ENCODE data around the gene CORO1C.

The CORO1C gene

GRCh38 chr12:108614041-108614440, 117.3 kb downstream of the CORO1C start:
- no peak for DNase-seq (ENCODE audit: low read depth)

DNA sequence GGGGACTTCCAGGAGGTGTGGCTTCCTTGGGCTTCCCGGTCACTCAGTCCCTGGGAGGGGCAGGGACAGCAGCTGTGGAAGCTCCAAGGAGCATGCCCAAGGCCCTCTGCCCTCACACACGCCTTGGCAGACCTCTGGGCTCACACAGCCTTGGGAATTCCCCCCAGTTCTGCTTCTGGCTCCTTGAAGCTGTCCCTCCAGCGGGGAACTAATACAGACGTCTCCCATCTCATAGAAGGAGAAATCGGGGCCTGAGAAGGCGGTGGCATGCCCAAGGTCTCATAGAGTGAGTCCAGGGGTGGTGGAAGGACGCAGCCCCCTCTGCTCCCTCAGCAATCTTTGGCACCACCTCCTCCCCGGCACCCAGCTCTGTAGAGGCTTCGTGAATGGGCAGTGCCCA, 117.8 kb downstream of the CORO1C start:
- DNase-seq (ENCODE audit: low read depth): no peak

- DNase-seq (ENCODE audit: low read depth): no peak
These were observed 118.5 kb downstream of the CORO1C start for GRCh38 chr12:108612788-108613282.

DNA sequence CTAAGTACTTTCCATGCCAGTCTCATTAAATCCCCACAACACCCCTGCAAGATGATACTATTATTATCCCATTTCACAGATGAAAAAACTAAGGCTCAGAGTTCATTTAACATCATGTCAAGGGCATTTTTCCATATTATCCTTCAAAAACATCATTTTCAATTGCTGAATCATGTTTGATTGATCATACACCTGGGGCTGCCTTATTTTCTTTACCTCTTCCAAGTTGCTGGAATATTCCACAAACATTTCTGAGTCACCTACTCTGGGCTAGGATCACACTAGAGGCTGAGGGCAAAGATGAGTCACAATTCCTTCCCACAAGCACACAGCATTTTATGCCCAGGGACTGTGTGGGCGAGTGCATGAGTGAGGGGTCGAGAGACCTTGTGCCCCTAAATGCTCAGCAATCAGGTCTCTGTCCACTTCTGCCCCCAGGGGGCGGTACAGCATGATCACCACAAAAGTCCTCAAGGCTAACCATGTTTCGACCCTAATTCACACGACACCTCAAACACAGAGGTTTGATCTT, 119.4 kb downstream of the CORO1C start:
- DNase-seq (ENCODE audit: low read depth): peak; percentile 69

GRCh38 chr12:108610856-108611605, 120.3 kb downstream of the CORO1C start:
- DNase-seq (ENCODE audit: low read depth): no peak

DNA sequence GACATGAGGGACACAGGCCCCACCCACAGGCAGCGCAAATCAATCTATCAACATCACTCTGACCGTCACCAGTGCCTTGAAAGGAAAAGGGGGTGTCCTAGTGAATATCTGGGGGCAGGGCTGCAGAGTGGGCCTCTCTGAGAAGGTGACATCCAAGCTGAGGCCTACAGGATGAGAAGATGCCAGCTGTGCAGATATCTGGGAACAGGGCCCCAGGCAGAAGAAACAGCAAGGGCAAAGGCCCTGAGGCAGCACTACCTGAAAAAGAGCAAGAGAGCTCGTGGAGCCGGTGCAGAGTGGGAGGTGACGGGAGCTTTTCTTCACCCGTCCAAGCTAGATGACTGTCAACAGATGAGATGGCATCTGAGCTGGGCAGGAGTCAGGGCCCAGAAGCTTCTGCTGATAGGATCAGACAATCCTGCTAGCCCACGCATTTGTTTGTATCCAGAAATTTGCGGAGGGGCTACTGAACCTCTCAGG, 120.9 kb downstream of the CORO1C start:
- DNase-seq (ENCODE audit: low read depth): no peak

GRCh38 chr12:108609537-108610335, 121.6 kb downstream of the CORO1C start:
- DNase-seq (ENCODE audit: low read depth): no peak

DNA sequence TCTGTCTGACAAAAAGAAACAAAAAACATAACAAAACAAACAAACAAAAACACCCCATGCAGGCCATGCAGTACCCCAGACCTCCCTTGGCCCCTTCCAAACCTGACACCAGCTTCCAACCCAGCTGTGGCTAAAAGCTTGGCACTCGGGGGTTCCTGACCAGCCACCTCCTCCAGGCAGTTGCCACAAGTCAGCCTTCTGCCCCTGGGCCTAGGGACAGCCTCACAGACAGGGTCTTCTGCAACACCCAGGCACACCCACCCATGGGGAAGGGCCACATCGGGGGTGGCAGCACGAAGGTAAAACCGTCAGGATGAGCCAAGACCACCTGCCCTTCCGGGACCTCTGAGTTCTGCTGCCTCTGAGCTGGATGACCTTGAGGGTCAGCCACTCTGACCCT, 122.7 kb downstream of the CORO1C start:
- no peak for DNase-seq (ENCODE audit: low read depth)

DNA sequence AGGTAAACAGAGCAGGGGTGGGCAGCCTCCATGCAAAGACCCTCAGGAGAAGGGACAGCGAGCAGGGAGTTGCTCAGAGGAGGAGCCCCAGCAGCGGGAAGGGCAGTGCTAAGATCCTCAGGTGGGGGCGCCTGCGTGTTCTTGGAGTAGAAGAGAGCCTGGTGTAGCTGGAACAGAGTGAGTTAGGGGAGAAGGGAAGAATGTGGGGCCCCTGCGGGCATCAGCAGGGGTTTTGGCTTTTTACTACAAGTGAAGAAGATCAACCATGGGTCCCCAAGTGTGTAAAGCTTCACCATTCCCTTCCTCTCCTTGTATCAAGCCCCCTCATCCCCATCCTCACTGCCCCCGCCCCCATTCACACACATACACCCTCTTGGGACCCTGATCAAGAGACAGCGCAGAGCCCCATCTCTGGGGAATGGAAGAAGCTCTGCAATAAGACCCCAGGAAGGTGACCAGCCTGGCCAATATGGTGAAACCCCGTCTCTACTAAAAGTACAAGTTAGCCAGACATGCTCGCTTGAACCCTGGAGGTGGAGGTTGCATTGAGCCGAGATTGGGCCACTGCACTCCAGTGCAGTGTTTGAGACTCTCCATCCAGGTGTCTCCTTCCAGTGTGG, 123.2 kb downstream of the CORO1C start:
- no peak for DNase-seq (ENCODE audit: low read depth)

- DNase-seq (ENCODE audit: low read depth): no peak
These were observed 124.8 kb downstream of the CORO1C start for GRCh38 chr12:108606492-108606891.

DNA sequence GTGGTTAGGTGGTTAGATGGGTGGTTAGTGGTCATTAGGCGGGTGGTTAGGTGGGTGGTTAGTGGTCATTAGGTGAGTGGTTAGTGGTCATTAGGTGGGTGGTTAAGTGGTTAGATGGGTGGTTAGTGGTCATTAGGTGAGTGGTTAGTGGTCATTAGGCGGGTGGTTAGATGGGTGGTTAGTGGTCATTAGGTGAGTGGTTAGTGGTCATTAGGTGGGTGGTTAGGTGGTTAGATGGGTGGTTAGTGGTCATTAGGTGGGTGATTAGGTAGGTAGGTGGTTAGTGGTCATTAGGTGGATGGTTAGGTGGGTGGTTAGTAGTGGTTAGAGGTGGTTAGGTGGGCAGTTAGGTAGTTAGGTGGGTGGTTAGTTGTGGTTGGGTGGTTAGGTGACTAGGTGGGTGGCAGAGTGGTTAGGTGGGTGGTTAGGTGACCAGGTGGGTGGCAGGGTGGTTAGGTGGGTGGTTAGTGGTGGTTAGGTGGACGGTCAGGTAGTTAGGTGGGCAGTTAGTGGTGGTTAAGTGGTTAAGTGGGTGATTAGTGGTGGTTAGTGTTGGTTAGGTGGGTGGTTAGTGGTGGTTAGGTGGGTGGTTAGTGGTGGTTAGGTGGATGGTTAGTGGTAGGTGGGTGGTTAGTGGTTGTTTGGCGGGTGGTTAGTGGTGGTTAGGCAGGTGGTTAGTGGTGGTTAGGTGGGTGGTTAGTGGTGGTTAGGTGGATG, 125.5 kb downstream of the CORO1C start:
- DNase-seq (ENCODE audit: low read depth): no peak

GRCh38 chr12:108605000-108605689, 126.2 kb downstream of the CORO1C start:
- DNase-seq (ENCODE audit: low read depth): no peak

DNA sequence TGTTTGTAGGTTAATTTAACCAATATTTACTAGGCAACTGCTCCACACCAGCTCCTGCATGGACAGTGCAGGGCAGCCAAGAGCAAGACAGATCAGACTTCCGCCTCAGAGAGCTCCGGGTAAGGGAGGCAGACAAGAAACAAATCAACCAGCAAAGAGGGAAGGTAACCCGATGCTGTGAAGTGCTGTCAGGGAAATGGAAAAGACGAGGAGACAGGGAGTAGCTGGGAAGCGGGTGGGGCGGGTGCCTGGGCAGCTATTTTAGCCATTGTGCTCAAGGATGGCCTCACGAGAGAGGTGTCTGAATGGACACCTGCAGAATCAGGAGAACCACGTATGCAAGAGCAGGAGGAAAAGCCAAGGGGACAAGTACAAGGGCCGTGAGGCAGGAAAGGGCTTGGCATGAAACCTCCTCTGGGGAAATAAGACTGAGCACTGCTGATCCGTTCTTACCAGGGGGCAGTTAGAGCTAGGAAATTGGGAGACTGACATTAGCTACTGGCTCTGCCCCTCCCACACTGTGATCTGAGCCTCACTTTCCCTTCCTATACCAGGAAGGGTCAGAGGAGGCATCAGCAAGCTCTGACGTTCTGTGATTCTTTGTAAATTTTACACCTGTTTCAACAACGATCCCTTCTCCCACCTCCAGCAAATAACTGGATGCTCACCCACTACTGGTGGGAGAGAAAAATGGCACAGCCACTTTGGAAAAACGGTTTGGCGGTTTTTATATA, 126.9 kb downstream of the CORO1C start:
- no peak for DNase-seq (ENCODE audit: low read depth)

GRCh38 chr12:108603743-108604142, 127.6 kb downstream of the CORO1C start:
- DNase-seq (ENCODE audit: low read depth): no peak

DNA sequence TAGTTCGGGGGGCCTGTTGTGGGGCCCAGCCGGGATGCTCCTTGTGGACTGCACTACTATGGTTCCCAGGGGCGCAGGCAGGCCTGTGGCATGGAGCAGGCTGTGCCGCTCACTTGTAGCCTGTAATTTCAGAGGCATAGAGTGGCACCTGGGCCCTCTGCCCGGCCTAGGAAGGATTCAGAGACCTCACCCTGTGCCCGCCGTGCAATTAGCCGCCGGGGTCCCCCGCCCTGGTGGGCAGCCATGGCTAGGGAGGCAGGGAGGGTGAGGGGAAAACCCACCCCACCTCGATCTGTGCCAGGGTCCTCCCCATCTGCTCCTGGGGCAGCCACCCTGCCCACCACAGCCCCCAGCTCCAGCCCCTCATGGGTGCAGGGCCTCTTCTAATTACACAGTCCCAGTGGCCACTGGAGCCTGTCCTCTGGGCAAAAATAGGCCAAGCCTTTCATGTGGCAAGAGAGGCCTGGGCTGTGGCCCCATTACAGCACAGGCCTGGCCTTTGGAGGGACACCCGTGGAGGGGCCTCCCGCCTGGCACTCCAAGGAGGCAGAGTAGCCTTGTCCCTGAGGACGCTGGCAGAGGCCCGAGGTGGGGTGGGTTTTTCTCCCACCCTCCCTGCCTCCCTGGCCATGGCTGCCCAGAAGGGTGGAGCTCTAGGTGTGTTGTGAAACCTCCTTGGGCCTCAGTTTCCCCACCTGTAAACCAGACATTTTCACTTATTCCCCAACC, 128.2 kb downstream of the CORO1C start:
- DNase-seq (ENCODE audit: low read depth): no peak

GRCh38 chr12:108602209-108602705, 129.1 kb downstream of the CORO1C start:
- no peak for DNase-seq (ENCODE audit: low read depth)

- no peak for DNase-seq (ENCODE audit: low read depth)
These were observed 130.7 kb downstream of the CORO1C start for GRCh38 chr12:108600702-108601007.

DNA sequence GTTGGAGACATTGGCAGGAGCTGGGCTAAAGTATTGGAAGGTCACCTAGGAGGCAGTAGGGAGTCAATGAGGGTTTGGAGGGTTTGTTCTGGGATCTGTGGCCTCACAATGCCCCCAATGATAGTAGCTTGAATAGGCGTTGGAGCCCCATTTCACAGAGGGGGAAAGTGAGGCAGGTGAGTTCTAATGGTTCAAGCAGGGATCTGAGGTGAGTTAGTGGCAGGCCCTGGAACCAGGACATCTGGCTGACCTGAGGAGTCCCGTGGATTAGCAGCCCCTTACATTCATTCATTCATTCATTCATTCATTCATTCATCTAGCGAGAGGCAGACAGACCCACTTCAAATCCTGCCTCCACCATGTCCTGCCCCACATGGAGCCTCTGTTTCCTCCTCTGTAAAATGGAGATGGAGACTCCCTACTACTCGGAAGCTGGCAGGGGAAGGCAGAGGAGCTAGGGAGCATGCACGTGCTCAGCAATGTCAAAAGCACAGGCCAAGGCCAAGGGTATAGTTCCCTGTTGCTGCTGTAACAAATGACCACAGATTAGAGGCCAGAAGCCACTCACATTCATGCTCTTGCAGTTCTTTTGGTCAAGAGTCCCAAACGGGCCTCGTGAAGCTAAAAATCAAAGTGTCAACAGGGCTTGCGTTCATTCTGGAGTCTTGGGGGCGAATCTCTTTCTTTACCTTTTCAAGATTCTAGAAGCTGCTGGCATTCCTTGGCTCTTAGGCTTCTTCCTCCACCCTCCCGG, 131.2 kb downstream of the CORO1C start:
- DNase-seq (ENCODE audit: low read depth): no peak

- DNase-seq (ENCODE audit: low read depth): no peak
These were observed 131.8 kb downstream of the CORO1C start for GRCh38 chr12:108599541-108599940.

All from HS-5 (cell line).